Measurements from ENCODE around the gene NRCAM. TPM values are rescaled to one million over a fixed set of nuclear protein-coding genes. Genes with fewer than 3 reads are reported as not detected.

NRCAM gene
- total and polyA plus RNA-seq, 2 of the 8 experiments (the other 6 are each of a cell fraction or from before 2014, with no cell fraction given): 2.7 to 3.8 TPM

DNA sequence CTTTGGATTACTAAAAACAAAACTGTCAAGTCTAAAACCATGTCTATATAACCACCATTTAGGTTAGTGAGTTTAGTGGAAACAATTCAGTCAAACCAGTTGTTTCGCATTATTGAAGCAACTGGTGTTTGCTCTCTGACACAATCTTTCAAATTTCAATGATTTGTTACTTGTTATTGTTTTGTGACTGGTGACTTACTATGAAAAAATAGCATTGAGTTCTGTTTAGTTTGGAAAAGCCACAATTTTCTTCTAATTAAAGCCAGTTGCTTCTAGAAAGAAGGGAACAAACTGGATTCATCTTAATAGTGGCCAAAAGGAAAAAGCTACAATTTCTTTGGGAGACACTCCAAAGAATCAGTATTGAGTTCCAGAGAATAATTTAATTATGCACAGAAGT lies 356.5 kb downstream of the NRCAM start:
- Histone ChIP-seq H3K27ac (ENCODE audit: low read depth, low read length) (no peak overlapping the region), H3K79me2 (ENCODE audit: control insufficient read depth in 1 of 2, insufficient read depth in 2 of 2, low read length in 2 of 2) (no peaks in the 10 kb centered on the region), H2BK20ac (ENCODE audit: low read length) (no peak overlapping the region), H2BK5ac (ENCODE audit: low read depth, low read length) (no peak overlapping the region), H3K4me3 (ENCODE audit: extremely low read depth in 1 of 4, insufficient read depth in 2 of 4, low read depth in 3 of 4, low read length in 4 of 4) (no peak overlapping the region), H2AK5ac (ENCODE audit: low read depth, low read length) (no peak overlapping the region), H3K4me1 (replicated peaks in 1 of 4; ENCODE audit: control insufficient read depth in 3 of 4, insufficient read depth in 4 of 4, low read length in 3 of 4) (peaks cover 0 to 6% (median 0%) of the 10 kb centered on the region in 4 experiments; a peak in 1 of 7 replicates), H3K36me3 (ENCODE audit: control insufficient read depth in 2 of 4, insufficient read depth in 4 of 4, low read length in 3 of 4) (no peaks in the 10 kb centered on the region), H3K9me3 (ENCODE audit: insufficient read depth in 2 of 2, low read depth in 1 of 2, low read length in 1 of 2) (no peaks in the 10 kb centered on the region), H3K56ac (replicated peaks; ENCODE audit: insufficient read length, low read depth, low read length) (no peak overlapping the region), H3K4me2 (ENCODE audit: insufficient read depth in 1 of 2, low read depth in 2 of 2, low read length in 2 of 2) (no peak overlapping the region), H3K79me1 (ENCODE audit: low read depth, low read length) (no peaks in the 10 kb centered on the region), H3K4ac (replicated peaks; ENCODE audit: insufficient read length, low read depth, low read length) (no peak overlapping the region), H4K5ac (ENCODE audit: insufficient read length, low read depth, low read length) (no peak overlapping the region), H3K23ac (ENCODE audit: insufficient read length) (no peak overlapping the region), H4K20me1 (replicated peaks in 1 of 2; ENCODE audit: control insufficient read depth in 1 of 2, insufficient read depth in 2 of 2, low read length in 2 of 2) (no peaks in the 10 kb centered on the region), H3K18ac (ENCODE audit: extremely low read depth, low read length) (no peak overlapping the region), H4K8ac (ENCODE audit: extremely low read depth, insufficient read depth, low read length) (no peak overlapping the region), H2BK15ac (ENCODE audit: low read length) (no peak overlapping the region), H2BK12ac (ENCODE audit: low read depth, low read length) (no peak overlapping the region), H3K27me3 (replicated peaks in 1 of 4; ENCODE audit: control insufficient read depth in 3 of 4, extremely low read depth in 1 of 4, insufficient read depth in 3 of 4, low read length in 3 of 4) (no peaks in the 10 kb centered on the region), H2BK120ac (replicated peaks; ENCODE audit: low read depth, low read length) (no peak overlapping the region), H3K23me2 (ENCODE audit: low read depth, low read length) (no peaks in the 10 kb centered on the region), H4K91ac (replicated peaks; ENCODE audit: insufficient read length, low read length) (no peak overlapping the region), H2AFZ (ENCODE audit: low read length) (no peak overlapping the region), H3K9ac (replicated peaks in 1 of 4; ENCODE audit: extremely low read depth in 1 of 4, low read depth in 3 of 4, low read length in 3 of 4) (no peak overlapping the region), H3K14ac (ENCODE audit: insufficient read length) (no peak overlapping the region)
- FAIRE-seq (no peak), DNase-seq (ENCODE audit: low read depth in 1 of 2, low spot score in 2 of 2) (no peak)
- 91% methylated on average over 1 of the region's 1 CpG; no CpG with 5 or more reads in 1 of the 2 experiments for WGBS, 2 experiments (ENCODE audit: extremely low coverage in 1 of 2, insufficient coverage in 1 of 2, insufficient read length in 1 of 2, insufficient replicate concordance in 2 of 2, low coverage in 1 of 2, low lambda C conversion rate in 2 of 2, missing lambda C conversion rate in 1 of 2)
- ChIA-PET CTCF (ENCODE audit: partially characterized antibody) (interaction anchor here (1.3 to 2.8 kb wide), 2 partner anchors 13 to 46 kb away, joined by 5 to 11 read pairs; no protein-coding TSS in a partner anchor), POLR2A (ENCODE audit: partially characterized antibody) (no interaction called here)
- TF ChIP-seq PHF8 (conservative IDR thresholded peaks at IDR 0.05; ENCODE audit: low read depth, low read length) (no peak), JUND (IDR thresholded peaks at IDR 0.05; ENCODE audit: low read length) (no peak), RAD21 (IDR thresholded peaks at IDR 0.05 in 1 of 2, conservative IDR thresholded peaks at IDR 0.05 in 1 of 2; ENCODE audit: low read depth in 2 of 2, low read length in 2 of 2) (no peak)

Measured in H1 (cell line).